Breast epithelium (tissue), 3 donors: ENCODE results near the gene CNST.

Experiments
- CTCF ChIP-seq, 3 donors: fragments of 450-650 bp; IDR thresholded peaks; one replicate each; pipeline ENCODE4 v1.5.1; 2016 to 2017; ENCODE audit warnings: antibody characterized with exemption in 3 of 3, mild to moderate bottlenecking in 3 of 3, moderate library complexity in 3 of 3
- POLR2A ChIP-seq: fragments of 450-650 bp; IDR thresholded peaks from one replicate; pipeline ENCODE4 v1.6.1; 2016; ENCODE audit warnings: antibody characterized with exemption, mild to moderate bottlenecking, moderate library complexity
- POLR2AphosphoS5 ChIP-seq, 3 donors: sonication (generic); formaldehyde crosslinking; IDR thresholded peaks; one replicate each; pipeline ENCODE4 v1.6.1; 2017; ENCODE audit warnings: antibody characterized with exemption in 3 of 3

- TF ChIP-seq POLR2AphosphoS5 (IDR thresholded peaks at IDR 0.05): no peak
- no peak for TF ChIP-seq CTCF (IDR thresholded peaks at IDR 0.05)
- TF ChIP-seq POLR2A: no peak
These were observed 65.2 kb downstream of the CNST start for GRCh38 chr1:246631426-246631825.
